ENCODE results near the gene S100PBP.

GRCh38 chr1:32808580-32808979, 8.9 kb upstream of the S100PBP start:
- TF ChIP-seq CTCF (IDR thresholded peaks at IDR 0.05), result no peak
- no peak for TF ChIP-seq GATA2 (CRISPR knock-in tag; IDR thresholded peaks at IDR 0.05)
- no peak for TF ChIP-seq CHD2 (IDR thresholded peaks at IDR 0.05; ENCODE audit: low read length, partially characterized antibody)
- TF ChIP-seq EP300 (IDR thresholded peaks at IDR 0.05; ENCODE audit: borderline replicate concordance in 1 of 2, low read depth in 1 of 2, low read length in 1 of 2), result no peak
- TF ChIP-seq RFX5 (IDR thresholded peaks at IDR 0.05; ENCODE audit: low read length), result no peak
- TF ChIP-seq ELF1 (IDR thresholded peaks at IDR 0.05), result no peak
- no peak for TF ChIP-seq POLR2AphosphoS5 (IDR thresholded peaks at IDR 0.05; ENCODE audit: low read depth, low read length)
- no peak for TF ChIP-seq MXI1 (IDR thresholded peaks at IDR 0.05; ENCODE audit: low read depth, low read length)
- no peak for TF ChIP-seq REST (IDR thresholded peaks at IDR 0.05; ENCODE audit: low read depth, low read length)

All from SK-N-SH (cell line).